HG02943 (cell line): ENCODE data around the gene CNMD.
A peak's percentile ranks its signal among the peaks of the same experiment; 100 is the strongest.
"Not testable (repeated sequence)": the region's sequence is repeated elsewhere in the genome, so short reads cannot be mapped to it uniquely, and the experiment has no call there.

ENCODE experiments used
- ATAC-seq: cut with Tn5 transposase; IDR thresholded peaks from one replicate; pipeline ENCODE4 v1.9.1; 2021; ENCODE audit warnings: mild to moderate bottlenecking, low read depth, moderate library complexity; ENCODE audit not compliant: unreplicated experiment

The CNMD gene

DNA sequence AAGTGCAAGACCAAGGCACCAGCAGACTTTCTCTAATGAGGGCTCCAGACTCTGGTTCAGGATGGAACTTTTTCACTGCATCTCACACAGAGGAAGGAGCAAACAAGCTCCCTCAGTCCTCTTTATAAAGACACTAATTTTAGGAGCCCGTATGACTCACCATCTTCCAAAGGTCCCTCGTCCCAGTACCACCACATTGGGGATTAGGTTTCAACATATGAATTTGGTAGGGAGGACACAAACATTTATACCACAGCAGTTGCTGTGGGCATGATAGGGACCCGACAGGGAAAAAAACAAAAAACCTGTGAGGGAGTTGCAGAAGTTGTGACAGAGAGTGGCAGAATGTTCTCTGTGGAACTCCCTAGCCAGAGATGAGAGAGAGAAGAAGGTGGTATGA, 6.5 kb upstream of the CNMD start:
- ATAC-seq = no peak

DNA sequence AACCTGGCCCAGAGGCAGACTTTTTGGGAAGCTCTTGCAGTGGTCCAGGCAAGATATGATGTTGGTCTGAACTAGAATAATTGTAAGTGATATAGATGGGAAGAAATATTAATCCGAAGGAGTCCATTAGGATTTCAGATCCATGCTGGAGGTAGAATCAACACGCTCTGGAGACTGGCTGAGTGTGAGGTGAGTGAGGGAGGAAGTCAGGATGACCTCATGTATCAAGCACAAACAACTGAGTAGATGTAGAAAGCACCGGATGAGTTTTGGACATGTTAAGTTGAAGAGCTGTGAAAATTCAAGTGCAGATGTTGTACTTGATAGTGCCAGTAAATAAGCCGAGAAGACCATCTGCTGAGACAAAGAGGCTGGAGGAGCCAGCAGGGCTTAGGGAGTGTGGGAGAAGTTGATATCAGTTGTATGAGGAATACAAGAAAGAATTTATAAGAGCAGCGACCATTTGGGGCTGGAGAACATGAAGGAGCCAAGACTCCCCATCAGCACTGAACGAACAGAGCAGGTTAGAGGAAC, 5.3 kb upstream of the CNMD start:
- ATAC-seq = no peak

DNA sequence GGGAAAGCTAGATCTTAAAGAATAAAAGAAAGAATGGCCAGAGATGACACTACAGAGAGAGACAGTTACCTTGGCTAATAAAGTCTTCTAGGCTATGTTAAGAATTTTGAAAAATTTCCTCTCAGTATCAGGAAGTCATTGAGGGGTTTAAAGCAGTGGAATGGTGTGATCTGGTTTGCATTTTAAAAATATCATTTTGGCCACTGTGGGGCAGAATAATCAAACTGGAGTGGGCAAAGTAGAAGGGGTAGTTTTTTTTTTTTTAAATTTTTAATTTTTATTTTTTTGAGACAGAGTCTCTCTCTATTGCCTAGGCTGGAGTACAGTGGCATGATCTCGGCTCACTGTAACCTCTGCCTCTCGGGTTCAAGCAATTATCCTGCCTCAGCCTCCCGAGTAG, 4.4 kb upstream of the CNMD start:
- ATAC-seq = no peak

DNA sequence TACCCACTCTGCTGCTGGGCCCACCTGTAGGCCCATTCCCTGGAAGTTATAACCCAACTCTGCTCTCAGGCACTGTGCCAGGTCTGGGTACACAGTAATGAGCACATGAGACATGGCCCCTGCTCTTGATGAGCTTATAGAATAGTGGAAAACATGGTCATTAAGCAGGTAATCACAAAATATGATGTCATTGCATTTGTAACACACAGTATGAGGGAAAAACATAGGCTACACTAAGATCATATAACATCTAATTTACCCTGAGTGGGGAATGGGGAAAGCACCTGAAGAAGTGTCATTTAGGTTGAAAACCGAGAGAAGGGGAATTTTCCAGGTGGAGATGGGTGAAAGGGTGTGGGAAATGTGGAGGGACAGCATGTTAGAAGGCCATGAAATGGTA, 3.9 kb upstream of the CNMD start:
- no peak for ATAC-seq

DNA sequence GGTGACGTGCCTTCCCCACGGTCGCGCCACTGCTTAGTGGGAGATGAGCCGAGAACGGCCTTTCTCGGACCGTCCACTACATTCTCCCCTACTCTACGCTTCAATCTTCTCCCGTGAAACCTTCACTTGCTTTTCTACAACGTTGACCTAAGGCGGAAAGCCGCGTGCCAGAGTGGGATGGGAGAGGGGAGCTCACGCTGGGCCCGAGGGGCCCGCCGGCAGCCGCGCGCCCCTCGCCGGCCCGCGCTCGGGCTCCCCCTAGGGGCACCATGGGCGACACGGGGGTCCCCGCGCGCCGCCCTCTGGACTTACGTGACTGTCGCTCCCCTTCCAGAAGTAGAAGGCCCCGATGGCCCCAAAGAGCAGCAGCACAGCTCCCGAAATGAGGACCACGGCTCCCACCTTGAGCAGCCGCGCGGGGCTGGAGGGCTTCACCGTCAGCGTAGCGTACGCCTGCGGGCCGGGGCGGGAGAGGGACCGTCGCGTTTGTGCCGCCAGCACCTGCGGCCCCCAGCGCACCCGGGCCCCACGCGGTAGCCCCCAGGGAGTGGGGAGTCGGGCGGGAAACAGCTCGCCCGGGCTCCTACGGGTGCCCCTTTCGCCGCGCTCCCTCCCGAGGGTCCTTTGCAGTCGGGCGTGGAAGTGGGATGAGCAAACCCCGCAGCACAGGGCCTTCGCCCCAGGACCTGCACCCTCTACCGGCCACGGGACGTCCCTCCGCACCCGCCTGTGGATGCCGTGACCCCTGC, 727 bp downstream of the CNMD start:
- ATAC-seq = peak; percentile 70

DNA sequence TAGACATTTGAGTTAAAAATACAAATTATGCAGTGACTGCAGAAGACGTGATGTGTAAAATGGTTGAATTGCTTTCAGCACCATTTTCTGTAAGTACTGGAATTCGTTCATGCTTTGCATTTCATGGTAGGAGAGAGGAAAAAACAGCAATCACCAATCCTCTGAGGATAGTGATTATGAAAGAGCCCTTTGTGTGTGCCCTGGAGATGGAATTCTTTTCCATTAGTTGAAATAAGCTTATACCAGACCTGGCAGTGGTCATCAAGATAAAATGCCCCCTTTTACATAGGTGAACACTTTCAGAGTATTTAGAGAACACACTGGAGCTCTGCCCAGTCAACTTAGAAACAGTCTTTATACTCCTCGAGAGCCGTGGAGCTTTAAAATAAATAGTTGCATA, 1.7 kb downstream of the CNMD start:
- no peak for ATAC-seq

DNA sequence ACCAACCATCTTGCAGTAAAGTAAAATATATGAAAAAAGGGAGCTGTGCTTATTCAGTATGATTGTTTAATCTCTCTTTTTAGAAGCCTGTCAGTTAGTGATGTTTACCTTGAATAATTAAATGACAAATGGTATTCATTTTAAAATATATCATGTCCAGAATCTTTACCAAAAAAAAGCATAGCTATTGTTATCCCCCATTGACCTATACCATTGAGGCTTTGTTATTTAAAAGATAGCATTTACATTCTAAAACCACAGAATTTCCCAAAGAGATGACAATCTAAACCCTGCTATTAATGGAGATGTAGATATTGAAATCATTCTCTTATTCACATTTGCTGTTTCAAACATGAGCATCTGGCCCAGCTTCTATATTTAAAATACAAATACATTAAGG, 2.2 kb downstream of the CNMD start:
- ATAC-seq = no peak

DNA sequence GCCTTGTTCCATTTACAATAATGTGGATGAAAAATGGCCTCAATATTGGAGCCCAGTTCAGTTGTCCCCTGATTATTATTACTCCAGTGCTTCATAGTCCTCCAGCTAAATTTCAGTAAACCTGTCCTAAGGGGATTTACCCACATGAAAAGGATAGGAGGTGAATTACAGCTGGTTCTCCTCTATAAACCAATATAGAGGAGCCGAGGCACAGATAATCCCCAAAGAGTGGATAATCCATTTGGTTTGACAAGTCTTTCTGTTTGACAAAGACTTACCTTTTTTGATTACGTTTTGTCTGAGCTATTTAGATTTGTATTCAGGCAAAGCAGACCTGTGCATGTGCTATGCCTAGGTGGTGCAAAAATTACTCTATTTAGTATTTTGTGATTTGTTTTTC, 2.7 kb downstream of the CNMD start:
- no peak for ATAC-seq

DNA sequence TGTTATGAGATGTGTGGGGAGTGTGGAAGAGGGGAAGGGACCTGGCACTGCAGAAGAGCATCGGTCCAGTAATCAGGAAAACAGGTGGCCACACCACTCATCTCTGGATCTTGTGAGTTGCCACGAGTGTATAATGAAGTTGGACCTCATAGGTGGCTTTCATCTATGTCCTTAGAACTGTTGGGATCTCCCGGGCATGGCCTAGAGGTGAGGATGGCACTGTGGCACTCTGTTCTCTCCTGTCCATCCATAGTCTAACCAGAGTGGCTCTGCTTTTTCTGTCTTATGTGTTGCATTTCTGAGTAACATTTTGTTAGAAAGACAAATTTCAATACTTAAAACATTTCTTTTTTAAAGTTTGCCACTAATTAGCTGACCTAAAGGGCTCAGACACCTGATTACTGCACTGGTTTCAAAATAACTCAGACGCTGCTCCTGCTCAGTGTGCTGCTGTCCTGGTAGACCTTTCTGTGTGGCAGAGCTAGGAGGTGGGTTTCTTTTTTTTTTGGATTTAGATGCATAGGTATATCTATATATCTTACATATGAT, 5.5 kb downstream of the CNMD start:
- no peak for ATAC-seq

DNA sequence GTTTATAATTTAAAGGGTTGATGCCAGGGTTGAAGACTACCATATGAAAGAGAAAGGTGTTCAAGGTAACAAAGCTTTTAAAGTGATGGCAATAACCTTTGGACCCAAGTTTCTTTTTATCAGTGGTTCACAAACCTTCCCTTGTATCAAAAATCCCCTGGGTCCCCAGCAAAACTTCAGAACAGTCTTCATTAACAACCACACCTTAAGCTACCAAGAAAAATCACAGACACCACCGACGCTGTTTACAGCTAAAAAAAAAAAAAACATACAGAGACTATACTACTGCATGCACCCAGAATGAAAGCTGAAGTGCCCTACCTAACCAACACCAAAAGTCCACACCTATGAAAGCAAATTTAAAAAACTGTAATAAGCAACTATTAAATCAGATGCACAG, 13.4 kb downstream of the CNMD start:
- ATAC-seq = no peak

DNA sequence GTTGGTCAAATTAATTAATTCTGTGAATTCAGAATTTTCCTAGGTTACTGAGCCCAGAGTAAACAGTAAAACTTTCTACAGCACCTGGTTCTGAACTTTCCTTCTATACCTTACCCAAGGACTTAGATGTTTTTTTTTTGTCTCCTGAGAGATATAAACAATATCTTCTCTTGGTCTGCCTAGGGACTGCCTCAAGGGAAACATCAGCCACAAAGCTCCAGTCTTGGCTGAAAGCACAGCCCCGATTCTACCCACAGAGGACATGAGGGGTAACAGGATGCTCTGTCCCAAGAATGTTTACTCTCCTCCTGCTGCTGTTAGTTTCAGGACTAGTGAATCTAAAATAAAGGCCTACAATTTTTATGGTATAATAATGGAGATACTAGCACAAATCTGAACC, 14.3 kb downstream of the CNMD start:
- ATAC-seq = no peak

DNA sequence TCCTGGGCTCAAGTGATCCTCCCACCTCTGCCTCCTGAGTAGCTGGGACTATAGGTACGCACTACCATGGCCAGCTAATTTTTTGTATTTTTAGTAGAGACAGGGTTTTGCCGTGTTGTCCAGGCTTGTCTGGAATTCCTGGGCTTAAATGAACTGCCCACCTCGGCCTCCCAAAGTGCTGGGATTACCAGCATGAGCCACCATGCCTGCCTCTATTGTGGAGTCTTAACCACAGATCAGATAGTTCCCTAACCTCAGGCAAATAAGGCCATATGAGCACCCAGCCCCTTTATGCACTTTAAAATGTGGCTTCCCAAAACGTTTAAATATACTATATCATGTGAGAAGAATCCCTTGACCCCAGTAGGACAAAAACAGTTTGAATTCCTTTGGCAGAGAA, 16.4 kb downstream of the CNMD start:
- ATAC-seq = no peak

DNA sequence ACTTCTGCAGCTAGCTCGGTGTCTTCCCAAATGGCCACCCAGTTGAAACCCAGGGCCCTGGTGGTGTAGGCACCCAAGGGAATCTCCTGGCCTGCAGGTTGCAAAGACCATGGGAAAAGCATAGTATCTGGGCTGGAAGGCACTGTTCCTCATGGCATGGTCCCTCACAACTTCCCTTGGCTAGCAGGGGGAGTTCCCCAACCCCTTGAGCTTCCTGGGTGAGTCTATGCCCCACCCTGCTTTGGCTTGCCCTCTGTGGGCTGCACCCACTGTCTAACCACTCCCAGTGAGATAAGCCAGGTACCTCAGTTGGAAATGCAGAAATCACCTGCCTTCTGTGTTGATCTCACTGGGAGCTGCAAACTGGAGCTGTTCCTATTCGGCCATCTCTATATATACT, 18.3 kb downstream of the CNMD start:
- not testable (repeated sequence) for ATAC-seq

DNA sequence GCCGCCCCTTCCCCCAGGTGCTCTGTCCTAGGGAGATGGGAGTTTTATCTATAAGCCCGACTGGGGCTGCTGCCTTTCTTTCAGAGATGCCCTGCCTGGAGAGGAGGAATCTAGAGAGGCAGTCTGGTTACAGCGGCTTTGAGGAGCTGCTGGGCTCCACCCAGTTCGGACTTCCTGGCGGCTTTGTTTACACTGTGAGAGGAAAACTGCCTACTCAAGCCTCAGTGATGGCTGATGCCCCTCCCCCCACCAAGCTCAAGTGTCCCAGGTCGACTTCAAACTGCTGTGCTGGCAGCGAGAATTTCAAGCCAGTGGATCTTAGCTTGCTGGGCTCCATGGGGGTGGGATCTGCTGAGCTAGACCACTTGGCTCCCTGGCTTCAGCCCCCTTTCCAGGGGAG, 18.7 kb downstream of the CNMD start:
- not testable (repeated sequence) for ATAC-seq

DNA sequence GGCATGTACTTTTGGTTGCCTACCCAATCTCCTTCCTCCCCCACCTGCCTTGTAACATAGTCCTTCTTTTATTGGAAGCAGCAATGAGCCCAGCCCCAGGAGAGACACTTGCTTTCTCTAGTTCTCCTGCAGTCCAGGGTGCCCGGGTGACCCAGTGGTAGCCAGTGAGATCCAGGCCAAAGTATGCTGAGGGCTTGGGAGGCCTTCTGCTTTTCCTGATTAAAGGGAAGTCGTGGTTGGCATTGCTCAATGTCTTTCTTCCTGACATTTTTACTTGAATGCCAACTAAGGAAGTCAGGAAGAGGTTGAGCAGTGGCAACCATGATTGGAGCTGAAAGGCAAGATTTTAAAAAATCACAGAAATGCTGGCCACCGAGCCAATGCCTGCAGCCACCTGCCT, 25.7 kb downstream of the CNMD start:
- ATAC-seq = no peak

DNA sequence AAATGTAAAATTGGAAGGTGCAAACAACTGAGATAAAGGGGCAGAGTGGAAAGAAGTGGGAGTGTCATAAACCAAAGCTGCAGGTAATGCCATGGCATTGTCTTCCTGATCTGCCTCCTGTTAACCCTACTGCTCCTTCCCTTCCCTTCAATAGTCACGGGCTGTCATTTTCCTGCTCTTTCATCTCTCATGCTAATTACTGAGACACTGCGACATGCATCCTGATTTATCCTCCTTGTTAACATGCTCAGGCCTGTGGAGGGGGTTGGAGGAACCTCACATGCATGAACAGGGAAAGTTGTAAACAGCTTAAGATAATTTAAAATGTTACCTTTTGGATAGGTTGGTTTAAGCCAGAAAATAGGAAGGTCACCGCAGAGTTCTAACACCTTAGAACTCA, 27.2 kb downstream of the CNMD start:
- ATAC-seq = no peak

DNA sequence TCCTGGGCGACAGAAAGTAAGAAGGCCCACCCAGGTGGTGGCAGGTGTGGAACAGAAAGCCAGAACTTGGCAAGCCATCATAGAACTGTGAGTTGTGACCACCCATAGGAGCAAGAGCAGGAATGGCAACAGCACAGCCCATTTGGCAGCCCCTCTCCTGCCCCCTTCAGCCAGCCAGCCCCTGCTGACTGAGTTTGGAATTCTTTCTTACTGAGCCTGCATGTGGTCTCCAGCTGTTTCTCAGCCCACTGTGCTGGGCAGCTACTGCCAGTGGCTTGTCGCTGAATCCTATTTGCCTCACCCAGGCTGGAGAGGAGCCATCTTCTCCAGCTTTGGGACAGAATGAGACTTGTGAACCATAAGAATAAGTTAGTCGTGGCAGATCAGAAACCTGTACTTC, 28.3 kb downstream of the CNMD start:
- ATAC-seq = no peak

DNA sequence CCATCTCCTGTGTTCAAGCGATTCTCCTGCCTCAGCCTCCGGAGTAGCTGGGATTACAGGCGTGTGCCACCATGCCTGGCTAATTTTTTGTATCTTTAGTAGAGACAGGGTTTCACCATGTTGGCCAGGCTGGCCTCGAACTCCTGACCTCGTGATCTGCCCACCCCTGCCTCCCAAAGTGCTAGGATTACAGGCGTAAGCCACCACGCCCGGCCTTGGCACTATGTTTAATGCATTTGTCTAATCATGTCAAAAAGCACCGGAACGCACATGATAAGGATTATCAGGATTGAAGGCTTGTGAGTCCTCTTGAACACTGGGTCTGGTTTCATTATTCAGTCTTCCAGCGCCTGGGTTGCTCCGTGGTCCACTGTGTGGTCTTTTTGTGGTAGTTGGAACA, 31.4 kb downstream of the CNMD start:
- ATAC-seq = not testable (repeated sequence)

DNA sequence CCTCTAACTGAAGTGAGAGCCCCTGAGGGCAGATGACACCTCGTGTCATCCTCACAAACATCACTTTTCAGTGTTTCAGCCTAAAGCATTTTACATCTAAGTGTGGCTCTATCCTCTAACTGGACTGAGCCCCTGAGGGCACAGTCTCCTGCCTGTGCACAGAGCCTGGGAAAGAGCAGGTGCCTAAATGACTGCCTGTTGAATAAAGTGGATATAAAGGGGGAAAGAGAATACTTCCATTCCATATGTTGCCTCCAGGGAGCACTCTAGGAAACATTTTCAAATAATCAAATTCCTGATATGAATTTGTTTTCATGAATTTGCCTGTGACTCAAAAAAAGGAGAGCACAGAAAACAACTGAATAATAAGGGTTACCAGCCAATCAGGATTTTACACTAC, 32.2 kb downstream of the CNMD start:
- ATAC-seq = no peak

DNA sequence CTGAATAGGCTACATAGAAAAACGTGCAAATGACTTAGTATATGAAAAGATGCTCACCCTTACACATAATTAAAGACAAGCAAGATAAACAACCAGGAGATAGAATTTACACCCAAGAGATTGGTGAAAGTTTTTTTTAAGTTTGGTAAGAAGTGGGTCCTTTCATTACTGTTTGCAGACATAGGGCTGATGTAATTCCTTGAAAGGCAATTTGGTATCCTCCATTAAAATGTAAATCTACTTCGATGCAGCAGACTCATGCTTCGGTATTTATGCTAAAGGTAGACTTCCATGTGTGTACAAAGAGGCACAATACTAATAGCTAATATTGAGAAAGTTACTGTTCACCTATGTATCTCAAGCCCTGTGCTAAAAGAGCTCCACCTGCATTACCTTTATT, 33.5 kb downstream of the CNMD start:
- ATAC-seq = no peak

DNA sequence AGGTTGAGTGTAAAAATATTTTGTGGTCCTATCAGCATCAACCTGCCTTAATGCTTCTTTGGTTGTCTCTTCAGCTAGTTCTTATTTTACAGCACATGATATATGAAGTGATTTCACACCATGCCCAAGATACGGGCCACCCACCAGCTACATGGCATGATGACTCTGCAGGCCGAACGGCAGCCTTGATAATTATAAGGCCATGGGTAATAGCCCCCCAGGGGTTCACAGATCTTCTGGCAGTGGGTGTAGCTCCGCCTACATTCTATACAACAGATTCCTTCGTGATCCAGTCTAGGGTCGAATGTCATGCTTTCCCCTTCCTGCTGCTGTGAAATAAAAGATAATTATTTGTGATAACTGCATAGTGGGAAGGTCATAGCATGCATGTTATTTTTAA, 36.1 kb downstream of the CNMD start:
- ATAC-seq = no peak

DNA sequence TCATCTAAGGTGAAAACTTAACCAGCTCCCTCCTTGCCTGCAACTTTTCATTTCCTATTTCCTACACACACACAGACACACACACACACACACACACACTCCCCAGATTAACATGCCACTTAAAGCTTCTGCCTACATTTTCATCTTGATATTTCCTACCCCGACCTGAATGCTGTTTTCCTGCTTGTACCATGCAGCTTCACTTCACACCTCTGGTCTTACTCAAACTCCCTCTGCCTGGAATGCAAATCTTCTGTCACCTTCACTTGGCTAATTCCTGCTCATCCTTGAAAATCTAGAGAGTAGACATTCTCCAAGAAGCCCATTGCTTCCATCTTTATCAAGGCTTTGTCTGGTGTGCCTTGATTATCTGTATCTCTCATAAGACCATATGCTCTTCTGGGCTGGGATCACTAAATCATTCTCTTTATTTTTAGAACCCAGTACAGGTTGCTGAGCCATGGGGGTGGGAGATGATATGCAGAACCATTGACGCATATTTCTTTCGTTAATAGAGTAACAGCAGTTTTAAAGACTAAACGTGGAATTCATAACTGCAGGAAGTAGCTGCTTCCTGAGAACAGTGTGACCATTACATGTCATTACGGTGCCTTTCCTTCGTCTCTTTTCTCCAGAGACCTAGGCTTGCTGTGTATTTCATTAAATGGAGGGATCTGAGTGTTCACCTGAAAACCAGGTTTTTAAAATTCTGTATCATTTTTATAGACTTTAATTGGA, 37.7 kb downstream of the CNMD start:
- no peak for ATAC-seq
